DND-41 (cell line): ENCODE measurements around the gene CBX1.
"Not testable (repeated sequence)": the region's sequence is repeated elsewhere in the genome, so short reads cannot be mapped to it uniquely, and the experiment has no call there.

Source experiments
- ATAC-seq: fragments of 200-7000 bp; cut with Tn5 transposase; 3 replicates; pipeline ENCODE4 v1.9.1; 2021; ENCODE audit warnings: low read depth; ENCODE audit not compliant: insufficient read depth
- DNase-seq: peaks from one replicate; pipeline ENCODE4 v3.0.0-alpha.2; 2020
- H2AFZ ChIP-seq: 2 replicates; pipeline ENCODE4 v1.6.0; 2012; ENCODE audit warnings: low read depth, low read length
- H3K27ac ChIP-seq: 2 replicates; pipeline ENCODE4 v1.5.1; 2012; ENCODE audit warnings: low read length, inconsistent platforms
- H3K27me3 ChIP-seq: fragments of 200-600 bp; sonication (generic); 2 replicates; pipeline ENCODE4 v1.6.0; 2012; ENCODE audit warnings: low read length, mild to moderate bottlenecking, inconsistent platforms; ENCODE audit not compliant: insufficient read depth, poor library complexity
- H3K36me3 ChIP-seq: 2 replicates; pipeline ENCODE4 v1.5.1; 2012; ENCODE audit warnings: low read length, inconsistent platforms; ENCODE audit not compliant: insufficient read depth
- H3K4me1 ChIP-seq: 2 replicates; pipeline ENCODE4 v1.5.1; 2012; ENCODE audit warnings: mild to moderate bottlenecking, low read length; ENCODE audit not compliant: insufficient read depth
- H3K4me2 ChIP-seq: 2 replicates; pipeline ENCODE4 v1.6.0; 2012; ENCODE audit warnings: mild to moderate bottlenecking, moderate library complexity, low read length, inconsistent platforms; ENCODE audit not compliant: insufficient read depth
- H3K4me3 ChIP-seq, 2 experiments: fragments of 200-600 bp in 1 of 2; shearing (Covaris generic) in 1 of 2; 2 replicates each; pipeline ENCODE4 v1.5.1; 2012 to 2016; ENCODE audit warnings: inconsistent platforms in 2 of 2, low read length in 2 of 2, mild to moderate bottlenecking in 2 of 2, low read depth in 1 of 2, moderate library complexity in 1 of 2
- H3K79me2 ChIP-seq: 2 replicates; pipeline ENCODE4 v1.6.0; 2012; ENCODE audit warnings: low read length, inconsistent platforms; ENCODE audit not compliant: insufficient read depth
- H3K9ac ChIP-seq: 2 replicates; pipeline ENCODE4 v1.6.0; 2012; ENCODE audit warnings: low read depth, mild to moderate bottlenecking, inconsistent platforms, low read length, moderate library complexity
- H3K9me3 ChIP-seq: 2 replicates; pipeline ENCODE4 v1.5.1; 2012; ENCODE audit warnings: low read length, moderate library complexity, mild to moderate bottlenecking, inconsistent platforms; ENCODE audit not compliant: insufficient read depth, severe bottlenecking
- H4K20me1 ChIP-seq: 2 replicates; pipeline ENCODE4 v1.6.0; 2012; ENCODE audit warnings: low read length; ENCODE audit not compliant: insufficient read depth
- CTCF ChIP-seq: IDR thresholded peaks from 2 replicates; pipeline ENCODE4 v1.5.1; 2012; ENCODE audit warnings: borderline replicate concordance, low read length, moderate library complexity, mild to moderate bottlenecking; ENCODE audit not compliant: poor library complexity, severe bottlenecking; ENCODE audit errors: extremely low read depth
- EZH2 ChIP-seq: IDR thresholded peaks from 3 replicates; pipeline ENCODE4 v1.6.1; 2012; ENCODE audit warnings: borderline replicate concordance, low read depth, mild to moderate bottlenecking, moderate library complexity, low read length, inconsistent platforms; ENCODE audit not compliant: severe bottlenecking

CBX1 gene

DNA sequence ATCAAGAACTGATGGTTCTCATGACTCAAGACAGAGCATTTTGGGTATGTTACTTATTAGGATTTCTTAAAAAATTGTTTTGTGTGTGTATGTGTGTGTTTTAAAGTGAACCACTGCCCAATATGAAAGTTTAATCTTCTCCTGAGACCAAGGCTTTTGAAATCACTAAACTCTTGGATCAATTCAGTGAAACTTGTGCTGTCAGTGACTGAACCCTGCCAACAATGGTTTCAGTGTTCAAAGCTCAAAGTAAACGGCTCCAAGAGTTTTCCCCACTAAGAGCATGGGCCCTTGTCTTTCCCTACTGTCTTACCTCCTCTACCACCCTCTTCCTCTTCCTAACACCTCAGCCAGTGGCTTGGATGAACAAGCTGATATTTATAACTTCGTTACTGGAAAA lies 31.1 kb downstream of the CBX1 start:
- Histone ChIP-seq H3K9me3 (no peaks in the 10 kb centered on the region), H3K27me3 (no peaks in the 10 kb centered on the region), H3K4me1 (no peaks in the 10 kb centered on the region), H3K79me2 (peaks cover 12% of the 10 kb centered on the region), H3K4me3 (no peak overlapping the region), H2AFZ (no peak overlapping the region), H3K4me2 (no peak overlapping the region), H4K20me1 (peaks cover 27% of the 10 kb centered on the region), H3K36me3 (peaks cover 90% of the 10 kb centered on the region), H3K27ac (no peak overlapping the region), H3K9ac (no peak overlapping the region)
- no peak for ATAC-seq
- DNase-seq = no peak
- TF ChIP-seq EZH2 = no peak
- TF ChIP-seq CTCF = no peak

DNA sequence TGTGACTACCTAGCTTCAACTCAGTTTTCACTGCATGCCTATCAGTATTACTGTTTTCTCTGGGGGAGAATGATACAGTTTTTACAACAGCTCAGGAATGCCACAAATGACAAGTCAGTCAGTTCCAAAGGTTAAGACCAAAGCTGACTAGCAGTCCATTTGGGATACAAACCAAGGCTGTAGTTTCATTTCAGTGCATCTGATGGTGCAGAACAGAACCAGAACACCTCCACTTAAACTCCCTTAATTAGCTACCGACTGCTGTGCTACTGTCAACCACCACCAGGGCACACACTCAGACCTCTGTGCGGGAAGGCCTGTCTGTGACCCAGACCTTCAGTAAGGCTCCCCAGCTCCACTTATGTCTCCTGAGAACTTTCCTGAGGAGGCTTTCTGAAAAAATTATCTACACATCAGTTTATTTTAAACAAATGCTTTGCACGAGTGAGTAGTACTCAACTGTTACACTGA lies 32.8 kb downstream of the CBX1 start:
- no peak for DNase-seq
- peaks cover 28% of the 10 kb centered on the region for H4K20me1 ChIP-seq

GRCh38 chr17:48067808-48068207 lies 33.5 kb downstream of the CBX1 start:
- not testable (repeated sequence) for H3K4me1 ChIP-seq, H2AFZ ChIP-seq, H3K27ac ChIP-seq, DNase-seq, H3K4me2 ChIP-seq, H3K27me3 ChIP-seq, H3K4me3 ChIP-seq, H3K9me3 ChIP-seq, H3K79me2 ChIP-seq, H3K9ac ChIP-seq, ATAC-seq
- Histone ChIP-seq H4K20me1 (peaks cover 28% of the 10 kb centered on the region), H3K36me3 (peaks cover 87% of the 10 kb centered on the region)

More for the DNA sequence above, 32.8 kb downstream of the CBX1 start:
- TF ChIP-seq EZH2 (no peak), CTCF (peak; percentile 47)
- Histone ChIP-seq H3K79me2 (peaks cover 7% of the 10 kb centered on the region), H3K9ac (no peak overlapping the region), H3K27me3 (no peaks in the 10 kb centered on the region), H3K4me3 (no peak overlapping the region), H3K27ac (no peak overlapping the region), H3K36me3 (peaks cover 88% of the 10 kb centered on the region), H3K9me3 (no peaks in the 10 kb centered on the region), H3K4me2 (no peak overlapping the region), H2AFZ (no peak overlapping the region), H3K4me1 (no peaks in the 10 kb centered on the region)
- peak; percentile 75 for ATAC-seq

DNA sequence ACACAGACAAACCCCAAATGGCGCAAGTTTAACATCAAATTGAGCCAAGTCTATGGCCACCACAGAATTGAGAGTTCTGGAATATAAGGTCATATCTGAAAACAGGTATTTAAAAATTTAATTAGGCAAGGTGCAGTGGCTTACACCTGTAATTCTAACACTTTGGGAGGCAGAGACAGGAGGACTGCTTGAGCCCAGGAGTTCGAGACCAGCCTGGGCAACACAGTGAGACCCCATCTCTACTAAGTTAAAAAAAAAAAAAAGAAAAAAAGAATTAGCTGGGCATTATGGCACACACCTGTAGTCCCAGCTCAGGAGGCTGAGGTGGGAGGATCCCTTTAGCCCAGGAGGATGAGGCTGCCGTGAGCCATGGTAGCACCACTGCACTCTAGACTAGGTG lies 34.0 kb downstream of the CBX1 start:
- Histone ChIP-seq H4K20me1 (peaks cover 33% of the 10 kb centered on the region), H2AFZ (no peak overlapping the region), H3K9me3 (no peaks in the 10 kb centered on the region), H3K36me3 (peaks cover 88% of the 10 kb centered on the region), H3K79me2 (peaks cover 2% of the 10 kb centered on the region; the same call in 1 of the 2 replicates), H3K4me1 (no peaks in the 10 kb centered on the region), H3K27ac (no peak overlapping the region), H3K27me3 (no peaks in the 10 kb centered on the region), H3K4me3 (no peak overlapping the region), H3K9ac (no peak overlapping the region), H3K4me2 (no peak overlapping the region)
- DNase-seq (no peak), ATAC-seq (no peak)
- TF ChIP-seq EZH2 = no peak
- no peak for TF ChIP-seq CTCF
